GM21381 (cell line): ENCODE results near the gene NIPSNAP3A.

Experiments
- ATAC-seq: cut with Tn5 transposase; IDR thresholded peaks from one replicate; pipeline ENCODE4 v1.9.1; 2021; ENCODE audit warnings: mild to moderate bottlenecking, moderate library complexity; ENCODE audit not compliant: unreplicated experiment

The NIPSNAP3A gene

GRCh38 chr9:104774132-104774531 is 26.6 kb downstream of the NIPSNAP3A start:
- no peak for ATAC-seq

GRCh38 chr9:104774831-104775573 is 27.5 kb downstream of the NIPSNAP3A start:
- peak; percentile 86 for ATAC-seq

- ATAC-seq = peak; percentile 64
Measured at GRCh38 chr9:104775574-104775936, 28.1 kb downstream of the NIPSNAP3A start.

GRCh38 chr9:104775976-104776375 is 28.5 kb downstream of the NIPSNAP3A start:
- no peak for ATAC-seq

- ATAC-seq = no peak
Measured at GRCh38 chr9:104776797-104777196, 29.3 kb downstream of the NIPSNAP3A start.

- ATAC-seq = no peak
Measured at GRCh38 chr9:104778802-104779201, 31.3 kb downstream of the NIPSNAP3A start.

GRCh38 chr9:104779334-104779733 is 31.9 kb downstream of the NIPSNAP3A start:
- no peak for ATAC-seq

GRCh38 chr9:104779946-104780535 is 32.6 kb downstream of the NIPSNAP3A start:
- no peak for ATAC-seq

GRCh38 chr9:104780796-104781395 is 33.4 kb downstream of the NIPSNAP3A start:
- peak; percentile 34 for ATAC-seq

GRCh38 chr9:104783588-104783987 is 36.1 kb downstream of the NIPSNAP3A start:
- ATAC-seq = no peak

- peak; percentile 89 for ATAC-seq
Measured at GRCh38 chr9:104784098-104784497, 36.6 kb downstream of the NIPSNAP3A start.

- ATAC-seq = no peak
Measured at GRCh38 chr9:104786293-104786692, 38.8 kb downstream of the NIPSNAP3A start.

GRCh38 chr9:104787306-104788015 is 40.0 kb downstream of the NIPSNAP3A start:
- no peak for ATAC-seq

- ATAC-seq = no peak
Measured at GRCh38 chr9:104788251-104788650, 40.8 kb downstream of the NIPSNAP3A start.

- no peak for ATAC-seq
Measured at GRCh38 chr9:104794070-104794469, 46.6 kb downstream of the NIPSNAP3A start.

- no peak for ATAC-seq
Measured at GRCh38 chr9:104795082-104795481, 47.6 kb downstream of the NIPSNAP3A start.

- no peak for ATAC-seq
Measured at GRCh38 chr9:104795857-104796256, 48.4 kb downstream of the NIPSNAP3A start.

- no peak for ATAC-seq
Measured at GRCh38 chr9:104798209-104798995, 50.9 kb downstream of the NIPSNAP3A start.

GRCh38 chr9:104800068-104800785 is 52.7 kb downstream of the NIPSNAP3A start:
- ATAC-seq = no peak

- ATAC-seq = no peak
Measured at GRCh38 chr9:104802110-104802509, 54.6 kb downstream of the NIPSNAP3A start.
